AG08396 (cell line): Measurements from ENCODE around the gene FBXL5.
"Not testable (repeated sequence)": the region's sequence is repeated elsewhere in the genome, so short reads cannot be mapped to it uniquely, and the experiment has no call there.

Experiments
- DNase-seq: peaks from one replicate; pipeline ENCODE4 v3.0.0; 2012; ENCODE audit warnings: low spot score, mixed read lengths

Gene FBXL5

DNA sequence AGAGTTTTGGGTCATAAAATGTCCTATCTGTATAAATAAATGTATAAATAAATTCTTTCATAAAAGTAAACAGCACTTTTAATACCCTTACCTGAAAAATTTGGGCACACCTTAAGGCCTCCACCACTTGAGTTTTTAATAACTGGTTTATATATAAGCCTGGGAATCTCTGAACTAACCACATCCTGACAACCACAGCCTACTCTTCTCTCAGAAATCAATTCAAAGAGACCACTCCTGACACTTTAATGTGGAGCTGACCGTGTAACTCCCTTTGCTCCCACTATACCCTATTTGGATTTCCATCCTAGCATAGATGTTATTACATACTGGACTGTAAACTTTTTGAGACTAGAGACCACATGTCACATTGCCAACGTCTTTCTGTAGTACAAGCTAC lies 3.5 kb downstream of the FBXL5 start:
- no peak for DNase-seq

DNA sequence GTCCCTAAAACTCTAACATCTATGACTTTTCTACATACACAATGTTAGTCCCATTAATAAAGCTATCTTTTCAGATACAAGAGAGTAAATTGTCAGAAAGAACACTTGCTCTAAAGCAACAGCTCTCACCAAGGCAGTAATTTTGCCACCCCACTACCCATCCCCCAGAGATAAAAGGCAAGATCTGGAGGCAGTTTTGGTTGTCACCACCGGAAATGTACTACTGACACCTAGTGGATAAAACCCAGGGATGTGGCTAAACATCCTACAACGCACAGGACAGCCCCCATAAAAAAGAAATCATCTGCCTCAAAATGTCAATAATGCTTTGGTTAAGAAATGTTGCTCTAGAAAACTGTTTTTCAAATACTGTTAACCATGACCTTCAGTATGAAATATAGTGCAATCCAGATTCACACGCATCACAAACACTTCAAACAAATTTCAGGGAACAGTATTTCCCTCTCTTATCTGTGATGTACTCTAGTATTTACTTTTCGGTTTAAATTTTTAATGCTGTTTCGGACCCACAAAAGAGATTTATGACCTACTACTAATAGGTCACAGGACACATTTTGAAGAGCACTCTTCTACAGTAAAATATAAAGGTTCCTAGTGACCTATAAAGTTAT lies 5.1 kb downstream of the FBXL5 start:
- DNase-seq = peak; percentile 33

DNA sequence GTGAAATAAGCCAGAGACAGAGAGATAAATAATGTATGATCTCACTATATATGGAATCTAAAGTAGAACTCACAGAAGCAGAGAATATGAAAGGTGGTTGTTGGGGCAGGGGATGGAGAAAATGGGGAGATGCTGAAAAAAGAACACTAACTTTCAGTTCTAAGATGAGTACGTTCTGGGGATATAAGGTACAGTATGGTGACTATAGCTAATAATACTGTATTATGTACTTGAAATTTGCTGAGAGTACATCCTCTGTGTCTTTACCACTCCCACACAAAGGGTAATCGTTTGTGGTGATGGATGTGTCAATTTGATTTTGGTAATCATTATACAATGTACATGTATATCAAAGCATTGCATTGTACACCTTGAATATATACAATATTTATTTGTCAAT lies 6.6 kb downstream of the FBXL5 start:
- DNase-seq = no peak

DNA sequence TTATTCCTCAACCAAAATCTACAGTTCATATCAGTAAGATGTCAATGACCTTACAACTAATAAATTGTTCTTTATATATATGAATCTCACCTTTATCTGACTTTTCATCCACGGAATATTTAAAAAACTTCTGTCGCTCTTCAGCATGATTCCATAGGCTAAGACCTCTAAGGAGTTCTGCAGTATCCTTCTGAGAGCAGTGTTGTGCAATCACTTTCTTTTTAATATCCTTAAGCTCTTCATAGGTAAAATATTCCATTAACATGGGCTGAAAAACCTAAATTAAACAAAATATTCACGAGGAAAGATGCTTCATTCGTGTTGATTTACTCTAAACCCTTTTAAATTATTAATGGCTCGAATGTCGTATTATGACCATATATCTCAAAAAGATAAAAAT lies 16.7 kb downstream of the FBXL5 start:
- DNase-seq = no peak

DNA sequence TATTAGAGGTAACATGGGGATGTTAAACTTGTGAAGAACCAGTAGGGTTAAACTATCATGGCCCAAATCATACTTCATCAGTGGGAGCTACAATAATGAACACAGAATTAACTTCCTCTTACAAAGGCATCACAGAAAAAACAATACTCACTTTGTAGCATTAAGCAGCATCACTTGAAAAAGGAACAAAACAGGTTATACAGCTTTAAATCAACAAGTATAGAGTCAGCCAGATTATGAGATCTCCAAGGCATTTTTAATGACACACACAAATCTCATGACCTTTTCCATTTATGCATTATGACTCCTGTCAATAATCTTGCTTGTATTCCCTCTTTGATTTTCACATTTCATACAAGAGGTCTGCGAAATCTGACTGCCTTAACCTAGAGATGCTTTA lies 18.3 kb downstream of the FBXL5 start:
- DNase-seq = no peak

GRCh38 chr4:15617407-15617806 lies 37.8 kb downstream of the FBXL5 start:
- DNase-seq = not testable (repeated sequence)

- not testable (repeated sequence) for DNase-seq
Measured at GRCh38 chr4:15614891-15615290, 40.3 kb downstream of the FBXL5 start.

DNA sequence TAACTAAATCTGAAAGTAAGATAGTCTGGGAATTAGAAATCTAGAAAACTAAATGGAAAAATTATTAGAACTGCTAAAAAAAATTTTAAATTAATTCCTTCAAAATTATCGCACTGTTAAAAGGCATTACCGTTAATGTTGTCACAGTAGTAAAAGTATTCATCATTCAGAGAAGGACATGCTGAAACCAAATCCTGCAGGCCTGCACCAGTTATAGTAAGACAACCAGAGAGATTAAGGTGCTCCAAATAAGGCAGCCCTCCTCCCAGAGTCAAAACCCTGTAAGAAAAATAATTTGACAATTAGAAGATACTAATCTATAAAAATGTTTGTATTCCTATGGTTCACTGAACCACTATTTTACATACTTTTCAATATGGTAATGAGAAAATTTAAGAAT lies 43.0 kb downstream of the FBXL5 start:
- DNase-seq = no peak

DNA sequence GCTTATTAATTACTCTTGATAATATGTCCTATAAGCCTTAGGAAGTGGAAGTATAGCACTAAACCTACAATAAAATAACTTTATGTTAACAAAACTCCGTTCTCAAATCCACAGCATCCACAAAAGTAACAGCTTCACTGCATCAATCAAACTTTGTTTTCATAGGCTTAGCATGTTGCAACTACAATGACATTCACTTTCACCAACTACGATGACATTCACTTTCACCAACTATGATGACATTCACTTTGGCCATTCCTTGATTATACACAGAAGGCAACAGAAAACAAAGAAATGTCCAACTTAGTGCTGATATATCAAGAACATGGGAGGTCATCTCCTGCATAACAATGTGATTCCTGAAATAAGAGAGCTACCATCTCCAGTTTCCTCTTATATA lies 44.3 kb downstream of the FBXL5 start:
- DNase-seq = no peak

DNA sequence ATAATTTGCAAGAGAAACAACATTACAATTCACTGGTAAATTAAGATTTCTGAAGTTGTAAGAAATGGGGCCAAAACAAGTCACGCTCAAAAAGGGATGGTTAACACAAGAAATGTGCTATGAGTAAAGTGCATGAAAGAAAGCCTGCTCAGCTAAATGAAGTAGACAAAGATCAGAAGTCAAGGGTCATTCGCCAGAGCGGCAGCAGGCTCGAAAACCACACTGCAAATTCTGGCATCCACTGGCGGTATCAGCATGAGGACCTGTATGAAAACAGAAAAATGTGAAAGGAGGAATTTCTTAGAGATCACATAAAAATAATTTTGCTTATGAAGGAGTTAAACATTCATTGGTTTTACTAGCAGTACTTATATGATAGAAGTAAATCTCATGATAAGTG lies 49.6 kb downstream of the FBXL5 start:
- no peak for DNase-seq

- DNase-seq = no peak
Measured at GRCh38 chr4:15601862-15602261, 53.3 kb downstream of the FBXL5 start.

- no peak for DNase-seq
Measured at GRCh38 chr4:15600176-15600575, 55.0 kb downstream of the FBXL5 start.

GRCh38 chr4:15598644-15599043 lies 56.5 kb downstream of the FBXL5 start:
- DNase-seq = peak; percentile 6

DNA sequence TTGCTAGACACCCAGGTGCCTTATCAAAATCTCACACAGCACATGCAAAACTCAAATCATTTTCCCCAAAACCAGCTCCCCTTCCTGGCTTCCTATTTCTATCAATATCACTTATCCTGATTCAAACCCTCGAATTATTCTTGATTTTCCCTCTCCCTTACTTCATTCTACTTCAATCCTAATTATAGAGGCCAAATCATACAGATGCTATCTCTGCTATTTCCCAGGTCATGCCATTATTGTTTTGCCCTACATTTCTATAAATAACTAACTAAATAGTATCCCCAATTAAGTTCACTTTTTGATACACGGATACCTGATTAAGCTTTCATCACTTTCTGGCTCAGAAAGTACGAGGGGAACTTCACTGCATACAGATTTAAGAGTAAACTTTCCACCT lies 62.4 kb downstream of the FBXL5 start:
- no peak for DNase-seq

GRCh38 chr4:15587649-15588048 lies 67.5 kb downstream of the FBXL5 start:
- DNase-seq = no peak

DNA sequence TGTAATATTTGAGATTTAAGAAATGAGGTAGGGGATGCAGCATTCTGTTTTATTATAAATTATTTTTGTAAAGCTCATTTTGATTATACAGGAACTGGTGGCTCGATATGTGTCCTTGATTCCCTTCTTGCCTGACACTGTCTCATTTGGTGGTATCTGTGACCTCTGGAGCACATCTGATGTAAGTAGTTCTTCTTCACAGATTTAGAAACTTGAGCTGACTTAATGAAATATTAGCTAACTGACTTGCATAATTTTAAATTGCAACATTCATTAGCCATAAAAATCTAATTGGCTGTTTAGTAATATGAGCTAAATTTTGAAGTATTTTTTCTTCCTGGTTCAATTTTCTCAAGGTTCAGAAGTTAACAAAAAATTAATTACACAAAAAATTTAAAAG lies 69.1 kb downstream of the FBXL5 start:
- no peak for DNase-seq

DNA sequence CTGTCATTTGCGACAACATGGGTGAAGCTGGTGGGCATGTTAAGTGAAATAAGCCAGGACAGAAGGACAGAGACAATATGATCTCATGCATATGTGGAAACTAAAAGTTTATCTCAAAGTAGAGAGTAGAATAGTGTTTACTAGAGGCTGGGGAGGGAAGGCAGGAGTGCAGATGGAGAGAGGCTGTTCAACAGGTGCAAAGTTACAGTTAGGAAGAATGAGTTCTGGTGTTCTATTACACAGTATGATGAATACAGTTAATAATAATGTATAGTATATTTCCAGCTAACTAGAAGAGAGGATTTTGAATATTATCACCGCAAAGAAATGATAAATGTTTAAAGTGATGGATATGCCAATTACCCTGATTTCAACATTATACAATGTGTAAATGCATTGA lies 69.8 kb downstream of the FBXL5 start:
- DNase-seq = no peak

DNA sequence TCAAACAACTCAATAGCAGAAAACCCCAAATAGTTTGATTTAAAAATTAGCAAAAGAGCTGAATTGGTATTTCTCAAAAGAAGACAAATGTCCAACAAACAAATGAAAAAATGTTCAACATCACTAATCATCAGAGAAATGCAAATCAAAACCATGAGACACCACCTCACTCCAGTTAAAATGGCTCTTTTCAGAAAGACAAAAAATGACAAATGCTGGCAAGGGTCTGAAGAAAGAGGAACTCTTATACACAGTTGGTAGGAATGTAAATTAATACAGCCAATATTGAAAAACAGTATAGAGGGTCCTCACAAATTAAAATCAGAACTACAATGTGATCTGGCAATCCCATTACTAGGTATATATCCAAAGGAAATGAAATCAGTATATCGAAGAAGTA lies 70.4 kb downstream of the FBXL5 start:
- no peak for DNase-seq

GRCh38 chr4:15577508-15577907 lies 77.6 kb downstream of the FBXL5 start:
- peak; percentile 22 for DNase-seq

- no peak for DNase-seq
Measured at GRCh38 chr4:15575966-15576365, 79.2 kb downstream of the FBXL5 start.

DNA sequence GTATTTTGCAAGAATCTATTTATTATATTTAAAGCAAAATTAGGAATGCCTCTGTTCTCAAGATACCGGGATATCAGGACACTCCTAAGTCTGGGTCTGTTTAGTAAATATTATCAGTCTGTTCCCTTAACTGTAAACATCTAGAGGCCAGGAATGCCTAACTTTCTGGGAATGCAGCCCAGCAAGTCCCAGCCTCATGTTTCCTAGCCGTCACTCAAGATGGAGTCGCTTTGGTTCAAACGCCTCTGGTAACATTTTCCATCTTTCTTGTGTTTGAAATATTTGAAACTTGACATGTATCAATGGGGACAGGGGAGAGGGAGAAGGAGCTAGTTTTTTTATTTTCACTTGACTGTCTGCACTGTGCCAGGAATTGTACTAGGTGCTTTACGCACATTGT lies 85.4 kb downstream of the FBXL5 start:
- no peak for DNase-seq

- DNase-seq = no peak
Measured at GRCh38 chr4:15568821-15569220, 86.3 kb downstream of the FBXL5 start.

DNA sequence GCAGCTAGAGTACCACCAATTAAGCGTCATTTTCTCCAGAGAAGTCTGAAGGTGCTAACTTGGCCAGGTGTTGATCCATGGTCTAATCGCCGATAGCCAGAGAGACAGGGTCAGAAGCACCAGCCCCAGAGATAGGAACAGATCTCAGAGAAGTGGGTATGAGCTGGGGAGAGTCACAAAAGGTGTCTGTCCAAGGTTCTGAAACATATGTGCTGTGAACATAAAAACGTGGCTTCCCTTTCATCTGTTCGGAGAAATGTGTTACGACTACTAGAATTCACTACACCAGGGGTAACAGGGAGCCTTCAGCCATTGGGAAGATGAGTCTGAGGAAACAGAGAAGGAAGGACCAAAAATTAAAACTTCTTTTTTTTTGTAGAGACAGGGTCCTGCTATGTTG lies 91.3 kb downstream of the FBXL5 start:
- DNase-seq = no peak

DNA sequence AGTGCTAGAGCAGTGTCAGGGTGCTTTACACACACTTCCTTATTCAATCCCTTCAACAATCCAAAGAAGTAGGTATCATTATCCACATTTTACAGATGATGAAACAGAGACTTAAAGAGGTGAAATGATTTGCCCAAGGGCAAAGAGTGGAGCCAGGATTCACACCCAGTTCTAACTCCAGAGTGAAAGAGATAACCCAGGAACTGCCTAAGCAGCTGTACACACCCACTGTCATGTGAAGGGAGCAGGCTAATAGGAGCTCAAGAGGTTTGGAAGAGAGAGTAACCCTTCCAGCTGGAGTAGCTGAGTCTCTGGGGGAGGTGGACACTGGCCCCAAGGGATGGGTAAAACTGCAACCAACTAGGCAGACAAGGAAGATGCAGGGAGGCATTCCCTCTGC lies 92.5 kb downstream of the FBXL5 start:
- DNase-seq = no peak

- no peak for DNase-seq
Measured at GRCh38 chr4:15562114-15562513, 93.0 kb downstream of the FBXL5 start.
